Measurements from ENCODE around the gene FKBP15.

The FKBP15 gene

GRCh38 chr9:113210815-113211214, 10.3 kb downstream of the FKBP15 start:
- no peak overlapping the region for H3K4me3 ChIP-seq (ENCODE audit: low read depth, low read length)
- no peak for TF ChIP-seq CTCF (IDR thresholded peaks at IDR 0.05; ENCODE audit: insufficient read depth, low read depth, low read length, missing control alignments)
- no peak for DNase-seq (ENCODE audit: low read depth)

- no peak for DNase-seq (ENCODE audit: low read depth)
- no peak overlapping the region for H3K4me3 ChIP-seq (ENCODE audit: low read depth, low read length)
- no peak for TF ChIP-seq CTCF (IDR thresholded peaks at IDR 0.05; ENCODE audit: insufficient read depth, low read depth, low read length, missing control alignments)
Measured at GRCh38 chr9:113205861-113206260, 15.2 kb downstream of the FKBP15 start.

GRCh38 chr9:113205432-113205831, 15.6 kb downstream of the FKBP15 start:
- DNase-seq (ENCODE audit: low read depth) = no peak
- no peak overlapping the region for H3K4me3 ChIP-seq (ENCODE audit: low read depth, low read length)
- no peak for TF ChIP-seq CTCF (IDR thresholded peaks at IDR 0.05; ENCODE audit: insufficient read depth, low read depth, low read length, missing control alignments)

- no peak for TF ChIP-seq CTCF (IDR thresholded peaks at IDR 0.05; ENCODE audit: insufficient read depth, low read depth, low read length, missing control alignments)
- no peak overlapping the region for H3K4me3 ChIP-seq (ENCODE audit: low read depth, low read length)
- DNase-seq (ENCODE audit: low read depth) = no peak
Measured at GRCh38 chr9:113199683-113200329, 21.3 kb downstream of the FKBP15 start.

- DNase-seq (ENCODE audit: low read depth) = no peak
- H3K4me3 ChIP-seq (ENCODE audit: low read depth, low read length) = no peak overlapping the region
- TF ChIP-seq CTCF (IDR thresholded peaks at IDR 0.05; ENCODE audit: insufficient read depth, low read depth, low read length, missing control alignments) = no peak
Measured at GRCh38 chr9:113192455-113192854, 28.6 kb downstream of the FKBP15 start.

GRCh38 chr9:113187929-113188595, 33.0 kb downstream of the FKBP15 start:
- no peak for DNase-seq (ENCODE audit: low read depth)
- H3K4me3 ChIP-seq (ENCODE audit: low read depth, low read length) = no peak overlapping the region
- no peak for TF ChIP-seq CTCF (IDR thresholded peaks at IDR 0.05; ENCODE audit: insufficient read depth, low read depth, low read length, missing control alignments)

All from GM12865 (cell line).